Activated CD4-positive, alpha-beta T cell treated with anti-CD3 and anti-CD28 coated beads for 24 hours (primary cell): Measurements from ENCODE around the gene CTSL.
"Not testable (repeated sequence)": the region's sequence is repeated elsewhere in the genome, so short reads cannot be mapped to it uniquely, and the experiment has no call there.

Experiments
- DNase-seq, 2 donors: peaks; one replicate each; pipeline ENCODE4 v3.0.0-alpha.2; 2020; ENCODE audit warnings: low read depth in 2 of 2

Gene CTSL

GRCh38 chr9:87720173-87720572 lies 5.7 kb upstream of the CTSL start:
- no peak for DNase-seq

GRCh38 chr9:87722393-87723088 lies 3.4 kb upstream of the CTSL start:
- DNase-seq, result no peak

- DNase-seq, result no peak
These were observed 491 bp upstream of the CTSL start for GRCh38 chr9:87725356-87725899.

GRCh38 chr9:87729246-87729645 lies 3.3 kb downstream of the CTSL start:
- DNase-seq, result no peak

GRCh38 chr9:87731321-87731720 lies 5.4 kb downstream of the CTSL start:
- no peak for DNase-seq

- DNase-seq, result no peak
These were observed 6.4 kb downstream of the CTSL start for GRCh38 chr9:87732344-87732743.

- no peak for DNase-seq
These were observed 6.8 kb downstream of the CTSL start for GRCh38 chr9:87732756-87733155.

GRCh38 chr9:87733273-87734052 lies 7.5 kb downstream of the CTSL start:
- no peak for DNase-seq

GRCh38 chr9:87734106-87734505 lies 8.2 kb downstream of the CTSL start:
- no peak for DNase-seq

GRCh38 chr9:87739546-87739945 lies 13.6 kb downstream of the CTSL start:
- no peak for DNase-seq

- DNase-seq, result no peak
These were observed 14.3 kb downstream of the CTSL start for GRCh38 chr9:87740209-87740608.

- DNase-seq, result no peak
These were observed 15.4 kb downstream of the CTSL start for GRCh38 chr9:87741326-87741725.

GRCh38 chr9:87741891-87742290 lies 16.0 kb downstream of the CTSL start:
- DNase-seq, result no peak

GRCh38 chr9:87742813-87743428 lies 17.0 kb downstream of the CTSL start:
- no peak for DNase-seq

GRCh38 chr9:87744247-87744646 lies 18.3 kb downstream of the CTSL start:
- DNase-seq, result not testable (repeated sequence)

- DNase-seq, result no peak
These were observed 20.3 kb downstream of the CTSL start for GRCh38 chr9:87746186-87746585.

GRCh38 chr9:87748881-87749280 lies 23.0 kb downstream of the CTSL start:
- DNase-seq, result no peak

- no peak for DNase-seq
These were observed 23.6 kb downstream of the CTSL start for GRCh38 chr9:87749335-87750035.

- no peak for DNase-seq
These were observed 24.8 kb downstream of the CTSL start for GRCh38 chr9:87750726-87751125.

GRCh38 chr9:87751423-87751822 lies 25.5 kb downstream of the CTSL start:
- DNase-seq, result no peak

- no peak for DNase-seq
These were observed 25.9 kb downstream of the CTSL start for GRCh38 chr9:87751868-87752267.

GRCh38 chr9:87753313-87753712 lies 27.4 kb downstream of the CTSL start:
- no peak for DNase-seq
